Stimulated activated CD8-positive, alpha-beta memory T cell treated with anti-CD3 and anti-CD28 coated beads, Interleukin-7, amount 100 ng/mL, for 48 hours (primary cell): ENCODE results near the gene ZDHHC22.

ENCODE experiments used
- DNase-seq, 2 donors: peaks; one replicate each; pipeline ENCODE4 v3.0.0-alpha.2; 2020; ENCODE audit warnings: low read depth in 1 of 2; ENCODE audit errors: extremely low read depth in 1 of 2

ZDHHC22 gene

DNA sequence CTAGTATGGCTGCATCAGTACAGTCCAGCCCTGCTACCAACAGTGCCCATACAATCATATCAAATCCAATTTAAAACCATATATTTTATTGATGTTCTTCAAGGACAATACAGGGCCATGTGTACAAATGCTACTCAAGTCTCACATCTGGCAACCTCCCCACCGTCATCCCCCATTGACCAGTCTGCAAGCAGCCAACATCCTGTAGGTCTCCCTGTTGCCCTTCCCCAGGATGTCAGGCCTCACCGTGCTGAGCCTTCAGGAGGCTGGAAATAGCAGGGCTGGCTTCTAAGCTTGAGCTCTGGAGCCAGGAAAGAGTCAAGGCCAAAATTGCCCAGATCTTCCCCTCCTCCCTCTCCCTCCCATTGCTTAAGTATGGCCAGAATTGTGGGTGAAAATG is 10.4 kb downstream of the ZDHHC22 start:
- no peak for DNase-seq

DNA sequence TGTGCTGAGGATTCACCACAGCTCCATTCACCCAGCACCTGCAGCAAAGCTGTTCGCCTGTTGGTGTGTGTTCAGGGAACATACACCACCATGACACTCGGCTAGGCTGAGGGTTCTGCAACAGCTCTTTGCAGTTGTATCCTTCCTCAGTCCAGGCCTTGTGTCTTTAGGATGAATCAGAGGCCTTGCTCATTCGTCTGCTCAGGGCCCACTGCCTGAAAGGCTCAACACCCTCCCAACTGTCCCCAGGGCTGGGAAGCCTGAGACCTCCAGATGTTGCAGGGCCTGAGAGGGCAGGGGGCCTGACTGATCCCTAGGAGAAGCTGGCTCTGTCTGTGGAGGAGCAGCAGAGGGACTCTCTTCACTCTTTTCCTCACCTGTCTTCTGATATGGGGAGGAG is 11.2 kb downstream of the ZDHHC22 start:
- DNase-seq, result no peak

DNA sequence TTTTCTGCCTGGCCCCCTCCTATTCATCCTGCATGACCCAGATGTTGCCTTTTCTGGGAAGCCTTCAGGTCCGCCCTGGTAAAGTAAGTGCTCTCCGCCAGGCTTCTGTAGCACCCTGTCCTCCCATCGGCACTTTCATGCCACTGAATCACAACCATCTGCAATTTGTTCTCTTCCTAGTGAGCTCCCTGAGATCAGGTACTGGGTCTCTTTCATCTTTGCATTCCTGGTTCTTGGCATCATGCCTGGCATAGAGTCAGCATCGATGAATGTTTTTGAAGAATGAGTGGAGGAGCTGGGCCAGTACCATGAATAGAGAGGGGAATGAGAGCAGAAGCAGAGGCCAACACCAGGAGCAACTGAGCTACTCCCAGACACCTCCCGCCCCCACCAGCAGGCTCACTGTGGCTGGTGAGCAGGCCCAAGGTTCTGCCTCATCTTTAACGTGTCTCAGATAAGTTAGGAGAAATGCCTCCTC is 13.1 kb downstream of the ZDHHC22 start:
- DNase-seq, result no peak

DNA sequence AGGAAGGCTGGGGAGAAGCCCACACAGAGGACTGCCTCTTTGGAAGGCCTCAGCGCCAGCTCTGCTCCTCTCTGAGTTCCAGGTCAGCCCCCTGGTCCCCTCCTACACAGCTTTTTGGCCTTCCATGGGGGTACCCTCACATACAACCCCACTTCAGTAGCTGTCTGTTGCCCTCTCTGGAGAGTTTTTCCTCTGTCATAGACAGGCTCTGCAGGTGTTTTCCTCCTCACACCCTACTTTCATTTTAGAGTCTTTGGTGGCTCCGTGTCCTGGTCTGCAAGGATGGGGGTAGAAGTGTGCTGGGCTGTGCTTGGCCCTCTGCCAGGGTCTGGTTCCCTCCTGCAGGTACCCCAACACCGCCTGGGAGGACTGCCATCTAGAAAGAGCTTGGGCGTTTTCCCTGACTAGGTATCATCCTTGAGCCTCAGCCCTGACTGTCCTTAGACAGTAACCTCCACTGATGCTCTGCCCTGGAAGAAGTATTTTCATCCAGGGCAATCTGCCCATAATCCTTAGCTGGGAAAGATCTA is 15.1 kb downstream of the ZDHHC22 start:
- DNase-seq, result no peak

DNA sequence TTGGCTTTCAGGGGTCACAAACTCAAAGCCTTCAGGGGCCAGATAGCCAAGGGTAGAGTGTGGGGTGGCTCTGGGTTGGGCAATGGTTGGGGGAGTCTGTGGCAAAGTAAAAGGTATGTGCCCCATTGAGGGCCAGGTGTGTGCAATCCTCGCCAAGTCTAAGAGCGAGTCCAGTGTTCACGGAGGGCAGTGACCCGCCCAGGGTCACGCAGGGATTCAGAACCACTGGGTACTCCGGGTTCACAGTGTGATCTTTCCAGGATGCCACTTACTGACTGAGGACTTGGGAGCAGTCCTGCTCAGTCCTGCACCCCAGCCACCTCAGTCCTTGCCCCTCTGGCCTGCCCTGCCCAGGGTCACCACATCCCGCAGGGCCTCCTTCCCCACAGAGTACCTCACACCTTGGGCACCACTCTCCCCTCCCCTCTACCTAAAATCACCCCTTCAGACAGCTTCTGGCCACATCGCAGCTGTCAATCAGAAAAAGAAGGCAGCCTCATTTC is 15.7 kb downstream of the ZDHHC22 start:
- DNase-seq, result no peak

DNA sequence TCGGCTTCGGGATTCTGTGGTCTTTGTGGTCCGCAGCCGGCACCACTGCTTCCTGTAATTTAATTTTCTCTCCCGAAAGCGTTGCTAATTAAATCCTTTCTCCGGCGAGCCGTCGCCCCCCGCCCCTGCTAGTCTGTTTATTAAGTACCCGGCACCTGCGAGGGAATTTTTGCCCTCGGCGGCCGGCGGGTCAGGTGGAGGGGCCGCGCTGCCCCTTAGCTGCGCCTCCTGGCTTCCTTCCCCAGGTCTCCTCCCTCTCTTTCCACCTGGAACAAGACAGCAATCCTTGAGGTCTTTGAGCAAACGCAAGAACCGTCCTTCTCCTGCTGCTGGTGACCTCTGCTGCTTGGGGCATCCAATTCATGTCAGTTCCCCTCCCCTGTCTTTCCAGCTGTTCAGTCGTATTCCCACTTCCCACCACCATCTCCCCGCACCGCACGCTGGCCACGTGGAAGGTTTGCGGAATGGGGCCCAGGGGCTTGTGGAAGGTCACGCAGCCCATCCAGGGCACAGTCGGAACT is 16.2 kb downstream of the ZDHHC22 start:
- DNase-seq, result no peak

DNA sequence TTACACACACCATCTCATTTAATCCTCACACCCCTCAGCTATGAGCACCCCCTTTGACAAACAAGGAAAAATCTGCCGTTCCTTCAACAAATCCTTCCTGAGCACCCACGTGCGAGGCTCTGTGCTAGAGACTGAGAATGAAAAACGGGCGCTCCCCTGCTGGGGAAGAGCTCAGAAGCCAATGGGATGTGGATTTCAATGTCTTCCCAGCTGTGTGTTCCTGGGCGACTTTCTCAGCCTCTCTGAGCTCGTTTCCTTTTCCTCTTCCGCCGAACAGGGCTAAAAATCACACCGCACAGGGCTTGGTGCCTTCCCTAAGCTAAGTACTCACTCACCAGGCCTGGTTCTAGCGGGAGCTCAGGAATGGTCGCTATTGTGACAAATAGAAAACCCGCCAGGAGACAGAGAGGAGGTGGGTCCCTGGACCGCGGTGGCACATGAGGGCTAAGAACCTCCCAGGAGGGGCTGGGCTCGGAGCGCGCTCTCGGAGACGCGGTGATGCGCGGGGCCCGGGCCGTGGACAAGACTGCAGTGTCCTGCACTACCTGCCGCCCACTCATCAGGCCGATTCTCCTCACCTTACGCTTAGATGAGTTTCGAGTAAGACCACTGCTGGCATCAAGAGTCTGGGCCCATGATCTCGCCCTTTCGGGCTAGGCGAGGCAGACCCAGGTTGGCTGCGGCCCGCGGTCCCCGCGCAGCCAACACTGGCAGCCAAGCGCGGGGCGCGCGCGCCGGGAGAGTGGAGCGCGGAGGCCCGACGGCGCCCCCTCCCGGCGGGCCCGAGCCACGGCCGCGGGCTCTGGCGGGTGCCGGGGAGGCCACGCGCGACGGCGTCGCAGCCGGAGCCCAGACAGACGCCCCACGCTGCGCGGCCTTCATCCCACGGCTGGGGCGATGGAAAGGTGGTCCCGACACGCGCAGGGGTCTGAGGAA is 17.0 kb downstream of the ZDHHC22 start:
- DNase-seq, result no peak

DNA sequence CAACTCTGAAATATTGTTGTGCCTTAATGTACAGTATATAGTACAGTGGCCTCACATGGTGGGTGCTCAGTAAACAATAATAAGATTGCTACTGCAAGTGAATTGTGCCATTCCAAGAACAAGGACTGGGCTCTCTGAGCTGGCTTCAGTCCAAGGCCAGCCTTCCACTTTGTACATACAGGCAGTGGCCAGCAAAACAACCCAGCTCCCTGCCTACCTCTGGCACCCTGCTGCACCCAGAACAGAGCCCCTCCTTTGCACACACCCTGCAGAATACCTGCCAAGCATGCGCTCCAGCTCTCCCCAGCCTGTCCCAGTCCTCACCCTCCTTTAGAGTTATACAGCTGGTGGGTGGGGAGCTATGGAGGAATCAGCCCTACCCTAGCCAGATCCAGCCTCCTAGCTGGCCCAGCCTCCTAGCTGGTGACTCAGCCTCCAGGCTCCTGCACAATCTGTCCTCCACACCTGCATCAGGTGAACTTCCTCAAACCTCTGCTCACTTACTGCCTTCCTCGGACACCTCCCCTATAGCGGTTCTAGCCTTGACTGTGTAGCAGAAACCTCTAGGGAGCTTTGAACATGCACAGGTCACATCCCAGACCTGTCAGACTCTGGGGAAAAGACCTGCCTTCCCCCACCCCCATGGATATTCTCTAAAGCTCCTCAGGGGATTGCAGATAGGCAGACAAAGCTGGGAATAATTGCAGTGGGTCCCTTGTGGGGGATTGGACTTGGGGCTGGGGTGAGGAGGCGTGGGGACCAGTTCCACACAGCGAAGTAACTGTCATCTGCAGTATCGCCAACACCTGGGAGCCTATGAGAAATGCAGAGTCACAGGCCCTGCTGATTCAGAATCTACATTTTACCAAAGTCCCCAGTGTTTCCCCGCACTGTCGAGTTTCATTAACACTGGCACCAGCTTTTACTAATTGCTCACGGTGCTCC is 17.9 kb downstream of the ZDHHC22 start:
- no peak for DNase-seq

DNA sequence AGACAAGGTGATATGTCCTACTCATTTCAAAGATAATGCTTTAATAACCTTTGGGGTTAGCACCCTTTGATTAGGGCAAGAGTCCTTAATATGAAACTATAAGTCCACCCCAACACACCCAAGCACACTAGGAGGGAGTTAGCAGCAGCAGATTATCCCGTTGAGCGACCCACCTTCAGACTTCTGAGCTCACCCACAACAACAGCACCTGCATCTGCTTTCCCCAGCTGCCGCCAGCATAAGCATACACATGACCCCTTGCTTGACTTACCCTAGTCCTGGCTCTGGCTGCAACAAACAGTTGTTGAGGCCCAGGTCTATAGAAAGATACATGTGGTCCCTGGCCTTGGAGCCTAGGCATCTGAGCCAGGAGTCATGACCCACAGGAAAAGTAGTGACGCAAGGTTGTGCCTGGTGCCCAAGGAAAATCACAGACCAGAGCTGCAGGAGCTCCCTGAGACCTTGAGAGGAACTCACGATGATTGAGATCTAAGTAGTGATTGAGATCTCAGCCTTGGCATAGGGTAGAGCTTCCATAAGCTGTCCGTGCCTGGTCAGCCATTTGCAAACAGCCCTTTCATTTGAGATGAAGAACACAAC is 19.0 kb downstream of the ZDHHC22 start:
- no peak for DNase-seq

DNA sequence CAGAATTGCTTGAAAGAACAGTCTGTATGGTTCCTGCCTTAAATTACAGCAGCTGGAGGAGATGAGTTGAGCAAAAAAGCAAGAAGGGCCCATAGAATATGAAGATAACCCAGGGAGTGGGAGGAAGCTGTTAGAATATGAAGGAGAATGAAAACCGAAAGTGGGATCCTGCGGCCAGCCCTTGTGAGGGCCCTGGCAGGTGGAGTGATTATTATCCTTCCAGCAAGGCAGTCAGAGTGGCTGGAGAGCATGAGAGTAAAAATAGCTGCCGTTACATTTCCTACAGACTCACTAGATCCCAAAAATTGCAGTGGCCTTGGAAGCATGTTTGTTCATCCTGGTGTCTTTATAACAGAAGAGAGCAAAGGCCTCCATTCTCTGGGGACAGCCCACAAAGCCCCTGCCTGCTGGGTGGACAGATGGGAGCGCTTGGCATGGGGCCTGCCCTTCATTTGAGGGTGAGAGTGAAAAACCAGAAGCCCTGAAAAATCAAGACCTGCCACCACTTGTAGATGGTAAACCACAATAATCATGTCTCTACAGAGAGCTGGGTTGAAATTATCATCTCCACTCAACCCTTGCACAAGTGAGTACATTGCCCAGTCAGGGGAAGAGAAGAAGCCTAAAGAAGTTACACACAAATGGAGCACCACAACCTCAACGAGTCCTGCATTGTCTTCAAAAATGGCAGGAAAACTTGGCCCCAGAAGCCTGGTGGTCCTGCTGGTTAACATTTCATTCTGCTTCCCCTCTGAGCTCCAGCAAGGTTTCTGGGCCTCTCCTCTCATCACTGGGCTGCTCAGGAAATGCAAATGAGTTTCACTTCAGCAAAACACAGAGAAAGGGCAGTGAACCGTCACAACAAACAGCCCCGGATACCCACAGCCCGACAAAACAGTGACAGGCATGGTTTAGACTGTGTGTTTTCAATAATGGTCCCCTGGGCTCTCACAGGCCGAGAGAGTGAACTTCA is 20.5 kb downstream of the ZDHHC22 start:
- no peak for DNase-seq

DNA sequence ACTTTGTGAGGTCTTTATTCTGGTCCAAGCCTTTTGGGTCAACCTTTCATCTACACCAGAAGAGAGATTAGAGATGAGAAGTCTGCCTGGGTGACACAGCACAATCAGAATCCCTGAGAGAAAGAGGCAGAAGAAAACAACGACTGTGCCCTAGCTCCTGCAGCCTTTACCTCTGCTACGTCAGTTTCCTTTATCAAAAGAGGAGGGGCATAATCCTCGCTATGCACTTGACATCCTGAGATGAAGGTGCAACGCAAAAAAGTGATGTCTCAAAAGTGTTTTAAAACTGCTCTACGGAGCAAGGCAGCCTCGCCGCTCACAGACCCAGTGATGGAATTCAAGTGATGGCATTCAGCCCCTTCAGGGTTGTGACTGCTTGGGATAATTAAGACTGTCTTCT is 21.7 kb downstream of the ZDHHC22 start:
- no peak for DNase-seq

DNA sequence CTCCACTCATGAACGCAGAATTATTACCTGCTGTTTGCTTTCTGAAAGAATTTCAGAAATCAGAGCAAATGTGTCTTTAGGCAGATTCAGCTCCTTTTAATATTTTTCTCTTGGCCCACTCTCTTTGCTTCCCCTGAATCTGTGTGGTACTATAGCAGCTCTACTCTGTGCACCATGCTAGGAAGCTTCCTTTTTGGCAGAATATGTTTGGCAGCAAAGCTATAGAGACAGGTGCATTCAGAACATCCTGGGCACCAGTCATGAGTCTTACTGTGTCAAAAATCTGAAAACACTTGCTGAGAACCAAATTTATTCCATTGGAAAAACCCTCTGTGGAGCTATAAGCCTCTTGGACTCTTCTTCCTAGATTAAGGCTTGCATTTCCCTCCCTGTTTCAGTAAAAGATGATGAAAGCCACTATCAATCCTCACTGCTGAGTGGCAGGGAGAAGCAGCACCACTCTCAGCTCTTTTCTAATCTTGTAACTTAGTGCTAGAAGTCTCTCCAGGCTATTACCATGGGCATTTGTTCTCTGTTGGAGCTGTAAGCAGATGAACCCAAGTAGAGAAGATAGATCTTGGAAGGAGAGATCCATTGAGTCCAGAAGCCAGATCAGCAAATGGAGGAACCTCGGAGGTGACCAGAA is 25.3 kb downstream of the ZDHHC22 start:
- no peak for DNase-seq

DNA sequence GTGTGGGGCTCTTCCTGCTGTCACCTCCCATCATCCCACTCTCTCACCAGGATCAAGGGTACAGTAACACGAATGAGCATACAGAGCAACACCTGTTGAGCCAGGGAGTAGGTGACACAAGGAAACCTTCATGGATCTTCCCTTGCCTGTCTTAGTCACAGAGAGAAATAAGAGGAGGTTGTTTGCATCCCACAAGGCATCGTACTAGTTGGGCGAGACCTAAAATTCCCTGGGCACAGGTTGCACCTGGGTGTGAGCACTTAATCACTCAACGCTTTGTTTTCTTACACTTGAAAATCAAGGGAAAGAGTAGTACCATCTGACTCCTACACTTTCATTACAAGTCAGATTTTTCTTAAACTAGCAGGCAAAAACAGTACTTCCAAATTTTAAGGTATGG is 27.0 kb downstream of the ZDHHC22 start:
- DNase-seq, result no peak

DNA sequence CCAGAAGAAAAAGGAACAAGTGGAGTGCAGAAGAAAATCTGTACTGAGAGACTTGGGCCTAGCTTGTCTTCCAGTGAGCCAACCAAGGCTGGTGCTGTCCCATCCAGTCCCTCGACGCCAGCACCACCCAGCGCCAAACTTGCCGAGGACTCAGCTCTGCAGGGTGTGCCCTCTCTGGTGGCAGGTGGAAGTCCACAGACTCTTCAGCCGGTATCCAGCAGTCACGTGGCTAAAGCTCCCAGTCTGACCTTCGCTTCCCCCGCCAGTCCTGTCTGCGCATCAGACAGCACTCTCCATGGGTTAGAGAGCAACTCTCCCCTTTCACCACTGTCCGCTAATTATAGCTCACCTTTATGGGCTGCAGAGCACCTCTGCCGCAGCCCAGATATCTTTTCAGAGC is 27.9 kb downstream of the ZDHHC22 start:
- DNase-seq, result no peak

DNA sequence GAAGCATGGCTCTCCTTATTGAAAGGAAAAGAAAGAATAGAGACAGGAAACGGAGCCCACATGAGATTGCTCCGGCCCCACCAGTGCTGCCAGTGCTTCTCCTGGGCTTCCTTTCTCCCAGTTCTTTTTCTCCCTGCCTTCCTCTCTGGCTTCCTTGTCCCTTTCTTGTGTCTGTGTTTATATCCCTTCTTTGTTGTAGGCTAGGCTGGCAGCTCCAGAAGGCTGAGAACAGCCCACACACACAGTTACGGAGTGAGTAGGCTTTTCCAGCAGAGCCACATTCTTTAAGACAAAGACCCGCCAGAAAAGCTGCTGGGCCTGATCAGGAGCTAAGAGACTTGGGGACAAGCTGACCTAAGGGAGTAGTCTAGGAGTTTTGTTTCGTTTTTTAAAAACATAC is 30.6 kb downstream of the ZDHHC22 start:
- no peak for DNase-seq

DNA sequence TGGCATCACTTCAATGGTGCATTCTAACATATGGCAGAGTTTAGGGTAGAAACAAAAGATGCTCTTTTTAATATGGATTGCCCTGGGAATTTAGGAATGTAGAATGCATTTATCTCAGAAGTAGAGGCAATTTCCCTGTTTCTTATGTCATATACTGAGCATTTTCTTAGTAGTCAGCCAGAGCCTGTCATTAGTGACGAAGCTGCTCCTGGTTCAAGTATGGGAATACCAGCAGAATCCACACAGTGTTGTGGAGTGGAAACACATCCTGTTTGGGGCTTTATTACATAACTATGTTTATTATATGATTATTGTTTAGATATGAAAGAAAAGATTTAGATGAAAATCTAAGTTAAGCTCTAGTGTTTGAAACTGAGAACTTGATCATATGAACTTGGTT is 31.3 kb downstream of the ZDHHC22 start:
- DNase-seq, result no peak

DNA sequence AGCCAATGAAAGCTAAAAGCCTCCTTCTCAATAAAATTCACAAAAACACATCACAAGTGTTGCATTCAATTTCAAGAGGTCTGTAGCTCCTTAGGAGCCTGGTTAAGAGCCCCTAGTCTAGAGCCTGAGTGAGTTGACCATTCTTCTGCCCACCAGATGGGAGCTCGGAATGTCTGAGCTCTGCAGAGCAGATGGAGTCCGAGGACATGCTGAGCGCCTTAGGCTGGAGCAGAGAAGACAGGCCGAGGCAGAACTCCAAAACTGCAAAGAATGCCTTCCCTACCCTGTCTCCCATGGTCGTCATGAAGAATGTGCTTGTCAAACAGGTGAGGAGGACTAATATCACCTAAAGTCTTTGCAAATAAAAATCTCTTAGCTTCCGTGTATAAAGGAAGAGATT is 31.9 kb downstream of the ZDHHC22 start:
- no peak for DNase-seq

DNA sequence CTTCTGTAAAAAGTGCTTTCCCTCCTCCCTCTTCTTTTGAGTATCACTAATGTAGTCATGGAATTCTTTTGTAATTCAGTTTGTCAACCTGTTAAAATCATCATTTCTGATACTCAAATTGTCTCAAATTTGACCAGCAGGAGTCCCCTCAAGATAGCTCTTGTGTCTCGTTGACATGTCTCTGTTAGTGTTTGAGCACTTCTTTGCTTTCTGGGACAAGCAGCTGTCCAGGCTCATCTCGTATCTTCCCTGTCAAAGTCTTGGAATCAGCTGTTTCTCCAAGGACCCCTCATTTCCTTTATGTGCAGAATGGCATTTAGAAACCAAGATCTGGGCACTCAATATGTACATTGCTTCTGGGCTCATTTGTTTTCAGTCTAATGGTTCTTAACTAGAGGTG is 32.8 kb downstream of the ZDHHC22 start:
- no peak for DNase-seq

DNA sequence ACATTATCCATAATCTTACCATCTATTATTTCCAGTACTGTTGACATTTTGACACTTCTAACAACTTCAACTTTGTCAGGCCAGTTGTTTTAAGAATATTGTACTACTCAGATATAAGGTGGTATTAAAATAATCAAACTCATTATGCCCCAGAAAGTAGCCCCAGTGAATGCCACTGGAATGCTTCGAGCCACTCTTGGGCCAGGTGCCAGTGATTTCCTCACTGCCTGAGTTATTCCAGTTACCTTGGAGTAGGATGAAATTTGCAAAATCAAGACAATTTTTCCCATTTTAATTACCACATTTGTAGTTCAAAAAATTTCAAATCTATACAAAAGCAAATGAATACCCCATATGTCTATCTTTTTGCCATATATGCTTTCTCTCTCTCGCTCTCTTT is 34.4 kb downstream of the ZDHHC22 start:
- no peak for DNase-seq
